Rectal smooth muscle tissue (tissue), 1 donor: ENCODE data around the gene AFDN.

Experiments
- H3K27ac ChIP-seq: one replicate; pipeline ENCODE4 v1.7.0; 2013; ENCODE audit warnings: low read depth, low read length, inconsistent platforms
- H3K27me3 ChIP-seq: one replicate; pipeline ENCODE4 v1.7.0; 2013; ENCODE audit warnings: low read length; ENCODE audit not compliant: control insufficient read depth, insufficient read depth
- H3K36me3 ChIP-seq: one replicate; pipeline ENCODE4 v1.7.0; 2013; ENCODE audit warnings: low read length; ENCODE audit not compliant: control insufficient read depth, insufficient read depth
- H3K4me1 ChIP-seq: one replicate; pipeline ENCODE4 v1.7.0; 2013; ENCODE audit warnings: low read length; ENCODE audit not compliant: control insufficient read depth, insufficient read depth
- H3K4me3 ChIP-seq: one replicate; pipeline ENCODE4 v1.7.0; 2013; ENCODE audit warnings: low read length
- H3K9ac ChIP-seq: one replicate; pipeline ENCODE4 v1.7.0; 2013; ENCODE audit warnings: low read length

The AFDN gene

DNA sequence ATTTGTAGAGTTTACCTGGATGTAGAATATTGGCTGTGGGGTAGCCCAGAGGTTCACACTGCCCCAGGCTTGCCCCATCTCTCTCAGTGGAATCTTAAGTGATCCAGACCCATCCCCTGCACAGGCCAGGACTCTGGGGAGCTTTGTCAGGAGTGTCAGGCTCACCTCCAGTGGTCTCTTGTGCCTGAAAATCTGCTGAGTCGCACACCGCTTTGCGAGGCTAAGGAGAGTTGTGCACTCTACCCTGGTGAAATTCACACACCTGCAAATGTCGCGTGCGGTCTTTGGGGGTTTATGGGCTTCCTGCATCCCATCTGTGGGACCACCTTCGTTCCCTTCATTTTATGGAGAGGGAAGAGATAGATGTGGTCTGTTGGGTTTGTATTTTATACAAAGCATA, 107.1 kb downstream of the AFDN start:
- H3K4me1 ChIP-seq: no peaks in the 10 kb centered on the region
- H3K4me3 ChIP-seq: peak overlapping the region; percentile 29
- H3K9ac ChIP-seq: no peak overlapping the region
- H3K36me3 ChIP-seq: no peaks in the 10 kb centered on the region
- H3K27ac ChIP-seq: no peak overlapping the region
- no peaks in the 10 kb centered on the region for H3K27me3 ChIP-seq

GRCh38 chr6:167934426-167934864, 107.7 kb downstream of the AFDN start:
- no peak overlapping the region for H3K27ac ChIP-seq
- H3K36me3 ChIP-seq: no peaks in the 10 kb centered on the region
- no peaks in the 10 kb centered on the region for H3K27me3 ChIP-seq
- H3K4me3 ChIP-seq: no peak overlapping the region
- H3K4me1 ChIP-seq: no peaks in the 10 kb centered on the region
- no peak overlapping the region for H3K9ac ChIP-seq

DNA sequence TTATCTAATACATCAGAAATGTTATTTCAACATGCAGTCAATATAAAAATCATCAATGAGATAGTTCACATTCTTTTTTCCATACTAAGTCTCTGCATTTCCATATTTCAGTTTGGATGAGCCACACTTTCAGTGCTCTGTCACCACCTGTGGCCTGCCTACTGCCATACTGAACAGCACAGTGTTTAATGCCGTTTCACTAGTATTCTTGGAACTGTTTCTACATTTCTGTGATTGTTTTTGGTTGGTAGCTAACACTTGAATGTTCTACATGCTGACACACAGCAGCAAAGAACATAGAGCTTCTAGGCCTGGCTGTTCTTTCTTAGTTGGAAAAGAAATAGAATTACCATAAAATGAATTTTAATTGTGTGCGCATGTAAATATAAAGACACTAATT, 109.3 kb downstream of the AFDN start:
- Histone ChIP-seq H3K9ac (no peak overlapping the region), H3K27ac (no peak overlapping the region), H3K27me3 (no peaks in the 10 kb centered on the region), H3K4me3 (no peak overlapping the region), H3K36me3 (no peaks in the 10 kb centered on the region), H3K4me1 (no peaks in the 10 kb centered on the region)

DNA sequence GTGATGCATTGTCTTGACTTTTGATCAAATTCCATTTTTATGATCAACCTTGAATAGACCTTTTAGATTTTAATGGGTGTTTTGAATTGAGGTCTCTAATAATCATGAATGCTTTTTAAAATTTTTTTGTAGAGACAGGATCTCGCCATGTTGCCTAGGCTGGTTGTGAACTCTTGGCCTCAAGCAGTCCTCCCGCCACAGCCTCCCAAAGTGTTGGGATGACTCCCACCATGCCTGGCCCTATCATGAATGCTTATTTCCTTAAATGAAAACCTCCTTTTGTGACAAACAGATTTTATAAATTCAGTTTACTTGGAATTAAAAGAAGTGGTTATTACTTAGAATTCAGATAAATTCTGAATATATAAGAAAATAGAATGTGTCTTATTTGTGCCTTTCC, 110.6 kb downstream of the AFDN start:
- H3K4me3 ChIP-seq: no peak overlapping the region
- H3K36me3 ChIP-seq: no peaks in the 10 kb centered on the region
- H3K9ac ChIP-seq: no peak overlapping the region
- H3K27ac ChIP-seq: no peak overlapping the region
- H3K4me1 ChIP-seq: no peaks in the 10 kb centered on the region
- no peaks in the 10 kb centered on the region for H3K27me3 ChIP-seq

- Histone ChIP-seq H3K27me3 (no peaks in the 10 kb centered on the region), H3K4me3 (no peak overlapping the region), H3K36me3 (peaks cover 2% of the 10 kb centered on the region), H3K9ac (no peak overlapping the region), H3K4me1 (no peaks in the 10 kb centered on the region), H3K27ac (no peak overlapping the region)
These were observed 111.5 kb downstream of the AFDN start for GRCh38 chr6:167937948-167938911.

GRCh38 chr6:167941822-167942221, 115.1 kb downstream of the AFDN start:
- H3K36me3 ChIP-seq: peaks cover 7% of the 10 kb centered on the region
- H3K9ac ChIP-seq: no peak overlapping the region
- no peaks in the 10 kb centered on the region for H3K4me1 ChIP-seq
- H3K4me3 ChIP-seq: no peak overlapping the region
- no peaks in the 10 kb centered on the region for H3K27me3 ChIP-seq
- no peak overlapping the region for H3K27ac ChIP-seq

GRCh38 chr6:167944130-167944529, 117.4 kb downstream of the AFDN start:
- Histone ChIP-seq H3K9ac (no peak overlapping the region), H3K36me3 (peaks cover 11% of the 10 kb centered on the region), H3K27me3 (no peaks in the 10 kb centered on the region), H3K27ac (no peak overlapping the region), H3K4me3 (no peak overlapping the region), H3K4me1 (no peaks in the 10 kb centered on the region)

- H3K36me3 ChIP-seq: peaks cover 21% of the 10 kb centered on the region
- no peak overlapping the region for H3K4me3 ChIP-seq
- H3K4me1 ChIP-seq: no peaks in the 10 kb centered on the region
- H3K9ac ChIP-seq: no peak overlapping the region
- H3K27ac ChIP-seq: no peak overlapping the region
- no peaks in the 10 kb centered on the region for H3K27me3 ChIP-seq
These were observed 119.3 kb downstream of the AFDN start for GRCh38 chr6:167946007-167946406.

- Histone ChIP-seq H3K27ac (no peak overlapping the region), H3K27me3 (no peaks in the 10 kb centered on the region), H3K4me1 (no peaks in the 10 kb centered on the region), H3K9ac (no peak overlapping the region), H3K4me3 (no peak overlapping the region), H3K36me3 (peaks cover 21% of the 10 kb centered on the region)
These were observed 119.9 kb downstream of the AFDN start for GRCh38 chr6:167946604-167947003.

DNA sequence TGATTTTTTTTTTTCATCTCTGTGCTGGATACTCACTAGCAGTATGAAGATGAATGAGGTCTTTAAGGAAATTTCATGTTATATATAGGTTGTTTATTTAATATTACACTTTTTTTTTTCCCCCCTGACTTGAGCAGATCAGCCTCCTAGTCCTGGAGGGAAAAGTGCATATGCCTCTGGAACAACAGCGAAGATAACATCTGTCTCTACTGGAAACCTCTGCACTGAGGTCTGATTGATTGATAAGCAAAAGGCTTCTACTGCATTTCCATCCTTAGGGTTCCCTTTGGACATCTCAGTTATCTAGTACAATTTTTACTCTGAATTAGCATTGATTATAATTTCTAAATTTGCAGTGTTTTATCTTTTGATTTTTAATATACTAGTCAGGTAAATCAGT, 121.0 kb downstream of the AFDN start:
- Histone ChIP-seq H3K36me3 (peaks cover 27% of the 10 kb centered on the region), H3K9ac (no peak overlapping the region), H3K4me3 (no peak overlapping the region), H3K4me1 (no peaks in the 10 kb centered on the region), H3K27me3 (no peaks in the 10 kb centered on the region), H3K27ac (no peak overlapping the region)

DNA sequence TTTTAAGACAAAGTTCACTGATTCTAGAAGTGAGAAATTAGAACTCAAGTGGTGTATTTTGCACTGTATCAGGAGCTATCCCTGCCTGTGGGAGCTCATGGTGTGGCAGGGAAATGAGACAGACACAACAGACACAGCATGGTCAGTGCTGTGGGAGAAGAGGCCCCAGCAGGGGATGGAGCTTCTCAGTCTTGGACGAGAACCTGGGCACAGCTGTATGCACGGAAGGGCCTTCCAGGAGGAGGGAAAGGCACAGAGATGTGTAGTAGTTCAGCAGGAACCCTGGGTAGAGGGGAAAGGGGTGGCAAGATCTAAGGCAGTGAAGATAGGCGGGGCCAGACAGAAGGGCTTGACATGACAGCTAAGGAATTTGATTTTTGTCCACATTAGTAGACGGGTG, 122.0 kb downstream of the AFDN start:
- Histone ChIP-seq H3K4me1 (no peaks in the 10 kb centered on the region), H3K4me3 (no peak overlapping the region), H3K27me3 (no peaks in the 10 kb centered on the region), H3K9ac (no peak overlapping the region), H3K27ac (no peak overlapping the region), H3K36me3 (peaks cover 24% of the 10 kb centered on the region)

DNA sequence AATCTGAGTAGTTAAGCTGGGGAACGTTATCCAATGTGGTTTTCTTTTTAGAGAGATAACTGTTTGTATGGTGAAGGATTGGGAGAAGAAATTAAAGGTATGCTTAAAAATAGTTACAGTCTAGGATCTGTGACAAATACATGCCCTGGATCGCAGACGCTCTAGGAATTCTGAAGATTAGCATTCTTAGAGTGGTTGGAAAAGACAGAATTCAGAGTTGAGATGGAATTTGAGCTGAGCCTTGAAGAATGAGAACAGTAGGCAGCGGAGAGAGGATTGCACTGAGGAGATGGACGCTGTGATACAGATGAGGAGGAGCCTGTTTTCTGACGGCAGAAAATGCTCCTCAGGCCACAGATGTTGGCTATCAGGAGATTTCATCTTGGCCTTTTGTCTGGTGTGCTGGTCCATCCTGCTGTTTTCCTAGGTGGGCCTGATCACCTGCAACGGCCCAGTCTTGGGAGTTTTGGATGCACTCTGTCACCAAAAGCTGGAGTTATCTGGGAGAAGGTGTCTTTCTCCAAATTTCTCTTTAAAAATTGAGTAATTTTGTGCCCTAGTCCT, 122.5 kb downstream of the AFDN start:
- no peak overlapping the region for H3K9ac ChIP-seq
- H3K4me3 ChIP-seq: no peak overlapping the region
- no peak overlapping the region for H3K27ac ChIP-seq
- no peaks in the 10 kb centered on the region for H3K4me1 ChIP-seq
- peaks cover 24% of the 10 kb centered on the region for H3K36me3 ChIP-seq
- H3K27me3 ChIP-seq: no peaks in the 10 kb centered on the region
